Measurements from ENCODE around the gene PIRT. TPM values are rescaled to one million over a fixed set of nuclear protein-coding genes. Genes with fewer than 3 reads are reported as not detected.

The PIRT gene
- total RNA-seq, 1 donor: not detected

GRCh38 chr17:10777131-10777807 is 60.6 kb downstream of the PIRT start:
- no peak overlapping the region for H3K4me2 ChIP-seq (ENCODE audit: insufficient read depth, low read length)
- H3K27ac ChIP-seq (ENCODE audit: low read depth, low read length): no peak overlapping the region
- H3K36me3 ChIP-seq (ENCODE audit: insufficient read depth, low read length): no peaks in the 10 kb centered on the region
- DNase-seq (ENCODE audit: insufficient read length, low spot score, missing footprints): no peak
- H4K20me1 ChIP-seq (ENCODE audit: insufficient read depth, low read length): no peaks in the 10 kb centered on the region
- H3K9me3 ChIP-seq (ENCODE audit: low read depth, low read length): no peaks in the 10 kb centered on the region
- no peak overlapping the region for H3K4me3 ChIP-seq (ENCODE audit: insufficient read depth, low read length)
- H3K79me2 ChIP-seq (ENCODE audit: insufficient read depth, low read length): no peaks in the 10 kb centered on the region
- TF ChIP-seq CTCF (IDR thresholded peaks at IDR 0.05; ENCODE audit: extremely low read depth, low read depth, low read length): no peak
- no peaks in the 10 kb centered on the region for H3K27me3 ChIP-seq (ENCODE audit: insufficient read depth, low read length)
- no peaks in the 10 kb centered on the region for H3K4me1 ChIP-seq (ENCODE audit: insufficient read depth, low read length)
- no peak overlapping the region for H2AFZ ChIP-seq (ENCODE audit: low read length)

- no peak overlapping the region for H3K4me2 ChIP-seq (ENCODE audit: insufficient read depth, low read length)
- no peak overlapping the region for H3K27ac ChIP-seq (ENCODE audit: low read depth, low read length)
- H3K36me3 ChIP-seq (ENCODE audit: insufficient read depth, low read length): no peaks in the 10 kb centered on the region
- H3K27me3 ChIP-seq (ENCODE audit: insufficient read depth, low read length): no peaks in the 10 kb centered on the region
- TF ChIP-seq CTCF (IDR thresholded peaks at IDR 0.05; ENCODE audit: extremely low read depth, low read depth, low read length): no peak
- no peak overlapping the region for H2AFZ ChIP-seq (ENCODE audit: low read length)
- H3K9me3 ChIP-seq (ENCODE audit: low read depth, low read length): no peaks in the 10 kb centered on the region
- no peaks in the 10 kb centered on the region for H3K4me1 ChIP-seq (ENCODE audit: insufficient read depth, low read length)
- H4K20me1 ChIP-seq (ENCODE audit: insufficient read depth, low read length): no peaks in the 10 kb centered on the region
- no peaks in the 10 kb centered on the region for H3K79me2 ChIP-seq (ENCODE audit: insufficient read depth, low read length)
- DNase-seq (ENCODE audit: insufficient read length, low spot score, missing footprints): no peak
- H3K4me3 ChIP-seq (ENCODE audit: insufficient read depth, low read length): no peak overlapping the region
Observed at GRCh38 chr17:10776381-10776780, 61.5 kb downstream of the PIRT start.

- Histone ChIP-seq H3K27me3 (ENCODE audit: insufficient read depth, low read length) (no peaks in the 10 kb centered on the region), H3K27ac (ENCODE audit: low read depth, low read length) (no peak overlapping the region), H3K4me2 (ENCODE audit: insufficient read depth, low read length) (no peak overlapping the region), H3K36me3 (ENCODE audit: insufficient read depth, low read length) (no peaks in the 10 kb centered on the region), H2AFZ (ENCODE audit: low read length) (no peak overlapping the region), H3K9me3 (ENCODE audit: low read depth, low read length) (no peaks in the 10 kb centered on the region), H3K4me1 (ENCODE audit: insufficient read depth, low read length) (no peaks in the 10 kb centered on the region), H3K79me2 (ENCODE audit: insufficient read depth, low read length) (no peaks in the 10 kb centered on the region), H3K4me3 (ENCODE audit: insufficient read depth, low read length) (no peak overlapping the region), H4K20me1 (ENCODE audit: insufficient read depth, low read length) (no peaks in the 10 kb centered on the region)
- no peak for DNase-seq (ENCODE audit: insufficient read length, low spot score, missing footprints)
- TF ChIP-seq CTCF (IDR thresholded peaks at IDR 0.05; ENCODE audit: extremely low read depth, low read depth, low read length): no peak
Observed at GRCh38 chr17:10775740-10776356, 62.0 kb downstream of the PIRT start.

- DNase-seq (ENCODE audit: insufficient read length, low spot score, missing footprints): no peak
Observed at GRCh38 chr17:10775058-10775457, 62.8 kb downstream of the PIRT start.

More at GRCh38 chr17:10775058-10775457, 62.8 kb downstream of the PIRT start:
- no peaks in the 10 kb centered on the region for H3K27me3 ChIP-seq (ENCODE audit: insufficient read depth, low read length)
- no peak overlapping the region for H3K27ac ChIP-seq (ENCODE audit: low read depth, low read length)
- no peaks in the 10 kb centered on the region for H3K79me2 ChIP-seq (ENCODE audit: insufficient read depth, low read length)
- H3K4me2 ChIP-seq (ENCODE audit: insufficient read depth, low read length): no peak overlapping the region
- TF ChIP-seq CTCF (IDR thresholded peaks at IDR 0.05; ENCODE audit: extremely low read depth, low read depth, low read length): no peak
- no peaks in the 10 kb centered on the region for H4K20me1 ChIP-seq (ENCODE audit: insufficient read depth, low read length)
- H3K36me3 ChIP-seq (ENCODE audit: insufficient read depth, low read length): no peaks in the 10 kb centered on the region
- H2AFZ ChIP-seq (ENCODE audit: low read length): no peak overlapping the region
- H3K9me3 ChIP-seq (ENCODE audit: low read depth, low read length): no peaks in the 10 kb centered on the region
- no peak overlapping the region for H3K4me3 ChIP-seq (ENCODE audit: insufficient read depth, low read length)
- H3K4me1 ChIP-seq (ENCODE audit: insufficient read depth, low read length): no peaks in the 10 kb centered on the region

All from osteoblast (primary cell).